WTC11 (cell line): Measurements from ENCODE around the gene GDPD4. TPM values are rescaled to one million over a fixed set of nuclear protein-coding genes. Genes with fewer than 3 reads are reported as not detected.

Experiments
- ATAC-seq: fragments of 200-7000 bp; cut with Tn5 transposase; 2 replicates; pipeline ENCODE4 v1.10.0; 2021; ENCODE audit warnings: mild to moderate bottlenecking, moderate library complexity
- CTCF ChIA-PET: fragments of 300-600 bp; sonication (Branson Sonifier 250); formaldehyde crosslinking; loops from one replicate; lab custom pipeline; 2021; ENCODE audit warnings: antibody characterized with exemption; lab: Charles Lee
- POLR2A ChIA-PET: fragments of 350-600 bp; sonication (Branson Sonifier 250); formaldehyde crosslinking; loops from one replicate; lab custom pipeline; 2021; ENCODE audit warnings: antibody characterized with exemption; lab: Charles Lee
- DNase-seq: peaks from one replicate; pipeline ENCODE4 v3.0.0; 2021; ENCODE audit warnings: low spot score
- H3K27ac Mint-ChIP-seq: 2 replicates; pipeline ENCODE4 v1.8.0; 2021; ENCODE audit warnings: mixed read lengths
- H3K27me3 Mint-ChIP-seq: 2 replicates; pipeline ENCODE4 v1.8.0; 2021; ENCODE audit warnings: low read depth, mild to moderate bottlenecking, moderate library complexity, mixed read lengths
- H3K36me3 Mint-ChIP-seq: 2 replicates; pipeline ENCODE4 v1.8.0; 2021; ENCODE audit warnings: mixed read lengths
- H3K4me1 Mint-ChIP-seq: 2 replicates; pipeline ENCODE4 v1.8.0; 2022; ENCODE audit warnings: mixed read lengths
- H3K4me3 Mint-ChIP-seq: 2 replicates; pipeline ENCODE4 v1.8.0; 2021; ENCODE audit warnings: mild to moderate bottlenecking, moderate library complexity, mixed read lengths
- H3K9me3 Mint-ChIP-seq: 2 replicates; pipeline ENCODE4 v1.8.0; 2021; ENCODE audit warnings: mixed read lengths
- ATF1 ChIP-seq: sonication (generic); formaldehyde crosslinking; IDR thresholded peaks from 2 replicates; pipeline ENCODE4 v1.8.1; 2023; ENCODE audit warnings: mild to moderate bottlenecking, moderate library complexity, missing genetic modification reagents
- ATF6 ChIP-seq: sonication (generic); formaldehyde crosslinking; IDR thresholded peaks from 2 replicates; pipeline ENCODE4 v1.8.1; 2023; ENCODE audit warnings: mild to moderate bottlenecking, missing genetic modification reagents
- CREB1 ChIP-seq: sonication (generic); formaldehyde crosslinking; IDR thresholded peaks from 2 replicates; pipeline ENCODE4 v1.8.0; 2023; ENCODE audit warnings: mild to moderate bottlenecking, missing genetic modification reagents
- CREM ChIP-seq: sonication (generic); formaldehyde crosslinking; IDR thresholded peaks from 2 replicates; pipeline ENCODE4 v1.8.1; 2022; ENCODE audit warnings: mild to moderate bottlenecking, missing genetic modification reagents, moderate library complexity
- ELF4 ChIP-seq: sonication (generic); formaldehyde crosslinking; IDR thresholded peaks from 2 replicates; pipeline ENCODE4 v1.8.1; 2022; ENCODE audit warnings: low read depth, mild to moderate bottlenecking, moderate library complexity, missing genetic modification reagents
- EMX1 ChIP-seq: fragments of 250-450 bp; sonication (Bioruptor Pico); IDR thresholded peaks from 2 replicates; pipeline ENCODE4 v1.8.0; 2021; ENCODE audit warnings: mild to moderate bottlenecking
- FOXJ3 ChIP-seq: sonication (generic); formaldehyde crosslinking; IDR thresholded peaks from 2 replicates; pipeline ENCODE4 v1.9.0; 2021; ENCODE audit warnings: missing genetic modification reagents, mild to moderate bottlenecking, borderline replicate concordance
- FOXK1 ChIP-seq: sonication (generic); formaldehyde crosslinking; IDR thresholded peaks from 2 replicates; pipeline ENCODE4 v1.8.0; 2022; ENCODE audit warnings: mild to moderate bottlenecking, moderate library complexity, missing genetic modification reagents
- GRHL2 ChIP-seq: fragments of 250-450 bp; sonication (Bioruptor Pico); IDR thresholded peaks from 2 replicates; pipeline ENCODE4 v1.8.0; 2022; ENCODE audit warnings: mild to moderate bottlenecking, moderate library complexity; ENCODE audit not compliant: insufficient replicate concordance, severe bottlenecking
- IRF2 ChIP-seq: sonication (generic); formaldehyde crosslinking; IDR thresholded peaks from 2 replicates; pipeline ENCODE4 v1.8.0; 2022; ENCODE audit warnings: low read depth, missing genetic modification reagents, borderline replicate concordance
- JAZF1 ChIP-seq: fragments of 250-450 bp; sonication (Bioruptor Pico); IDR thresholded peaks from 2 replicates; pipeline ENCODE4 v1.9.0; 2021; ENCODE audit warnings: moderate library complexity, mild to moderate bottlenecking, inconsistent platforms
- KAT7 ChIP-seq: sonication (generic); formaldehyde crosslinking; IDR thresholded peaks from 2 replicates; pipeline ENCODE4 v1.8.1; 2023; ENCODE audit warnings: missing genetic modification reagents, mild to moderate bottlenecking, borderline replicate concordance
- MXD4 ChIP-seq: fragments of 250-450 bp; sonication (Bioruptor Pico); IDR thresholded peaks from 2 replicates; pipeline ENCODE4 v1.8.0; 2021; ENCODE audit warnings: mild to moderate bottlenecking, moderate library complexity, borderline replicate concordance
- NFE2L1 ChIP-seq: sonication (generic); formaldehyde crosslinking; IDR thresholded peaks from 2 replicates; pipeline ENCODE4 v1.8.1; 2023; ENCODE audit warnings: missing genetic modification reagents
- NR2C2 ChIP-seq: sonication (generic); formaldehyde crosslinking; IDR thresholded peaks from 2 replicates; pipeline ENCODE4 v1.8.0; 2022; ENCODE audit warnings: mild to moderate bottlenecking, missing genetic modification reagents
- PRRX2 ChIP-seq: fragments of 250-450 bp; sonication (Bioruptor Pico); IDR thresholded peaks from 2 replicates; pipeline ENCODE4 v1.8.0; 2021; ENCODE audit warnings: mild to moderate bottlenecking
- RELA ChIP-seq: sonication (generic); formaldehyde crosslinking; IDR thresholded peaks from 2 replicates; pipeline ENCODE4 v1.8.1; 2022; ENCODE audit warnings: missing genetic modification reagents, mild to moderate bottlenecking, borderline replicate concordance
- SMAD4 ChIP-seq: sonication (generic); formaldehyde crosslinking; IDR thresholded peaks from 2 replicates; pipeline ENCODE4 v1.8.0; 2022; ENCODE audit warnings: mild to moderate bottlenecking, missing genetic modification reagents
- SOX15 ChIP-seq: fragments of 250-450 bp; sonication (Bioruptor Pico); IDR thresholded peaks from 2 replicates; pipeline ENCODE4 v1.9.0; 2021; ENCODE audit warnings: mild to moderate bottlenecking
- ZMAT4 ChIP-seq: fragments of 250-450 bp; sonication (Bioruptor Pico); IDR thresholded peaks from 2 replicates; pipeline ENCODE4 v1.9.0; 2021; ENCODE audit warnings: mild to moderate bottlenecking
- ZNF232 ChIP-seq: sonication (generic); formaldehyde crosslinking; IDR thresholded peaks from 2 replicates; pipeline ENCODE4 v1.8.0; 2022; ENCODE audit warnings: mild to moderate bottlenecking, missing genetic modification reagents
- ZNF317 ChIP-seq: sonication (generic); formaldehyde crosslinking; IDR thresholded peaks from 2 replicates; pipeline ENCODE4 v1.8.1; 2023; ENCODE audit warnings: low read depth, mild to moderate bottlenecking, moderate library complexity, missing genetic modification reagents, borderline replicate concordance
- ZNF425 ChIP-seq: fragments of 250-450 bp; sonication (Bioruptor Pico); conservative IDR thresholded peaks from 2 replicates; pipeline ENCODE4 v1.9.0; 2021; ENCODE audit warnings: mild to moderate bottlenecking
- total RNA-seq: library from RNA; stranded (reverse); gene quantifications from 3 replicates; pipeline ENCODE4 v1.2.3, GENCODE V29; 2021
- TF ChIP-seq, protein P1 (sequence below): sonication (generic); formaldehyde crosslinking; conservative IDR thresholded peaks from 2 replicates; pipeline ENCODE4 v1.8.1; 2023; ENCODE audit warnings: mild to moderate bottlenecking, low read depth, missing genetic modification reagents, moderate library complexity
- TF ChIP-seq, protein P2 (sequence below): sonication (generic); formaldehyde crosslinking; IDR thresholded peaks from 2 replicates; pipeline ENCODE4 v1.8.1; 2022; ENCODE audit warnings: low read depth, missing genetic modification reagents, borderline replicate concordance

GDPD4 gene
- total RNA-seq, 1 experiment from 2014 or later, result not detected

DNA sequence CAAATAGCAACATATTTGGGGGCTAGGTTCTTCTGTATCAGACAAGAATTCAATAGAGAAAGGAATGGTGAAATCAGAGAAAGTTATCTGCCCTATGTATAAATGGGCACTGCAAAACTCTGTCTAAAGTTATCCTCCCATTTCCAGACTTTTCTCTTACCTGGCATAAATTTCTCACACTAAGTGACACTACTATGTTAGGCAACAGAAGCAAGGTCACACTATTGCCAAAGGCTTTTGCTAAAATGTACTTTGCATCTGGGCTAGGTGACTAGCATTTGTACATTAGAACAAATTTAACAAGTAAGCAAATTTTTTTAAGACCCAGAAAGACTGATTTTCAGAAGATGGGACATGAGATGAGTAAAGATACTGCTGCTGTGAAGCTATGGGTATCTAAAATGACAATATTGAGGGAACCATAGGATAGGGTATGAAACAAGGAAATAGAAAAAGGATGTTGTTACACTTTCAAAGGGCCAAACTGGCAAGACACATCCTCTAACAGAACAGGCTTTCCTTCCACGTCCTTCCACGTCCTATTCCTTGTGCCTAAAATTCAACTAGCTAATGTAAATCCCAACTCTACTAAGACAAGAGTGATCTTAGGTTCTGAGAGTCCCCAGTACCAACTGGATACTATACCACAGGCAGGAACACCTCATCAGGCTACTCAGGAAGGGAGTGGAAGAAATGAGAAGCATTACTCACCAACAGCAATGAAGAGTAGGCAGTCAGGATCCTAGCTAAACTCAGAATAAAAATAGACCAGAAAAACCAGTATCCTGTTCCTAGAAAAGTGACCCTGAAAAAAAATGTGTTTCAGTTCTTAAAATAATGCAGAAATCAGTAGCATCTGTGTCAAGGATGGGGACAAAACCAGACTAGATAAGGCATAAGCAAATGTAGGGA, 22.6 kb downstream of the GDPD4 start:
- no peak for DNase-seq
- 0 out of 2 replicates have a peak, but pooled peaks cover 4% of the 10 kb centered on the region for H3K9me3 Mint-ChIP-seq
- no peaks in the 10 kb centered on the region for H3K36me3 Mint-ChIP-seq
- ChIA-PET POLR2A (no interaction called here), CTCF (no interaction called here)
- TF ChIP-seq NFE2L1 (CRISPR knock-in tag), result no peak
- no peak for TF ChIP-seq JAZF1 (CRISPR knock-in tag)
- TF ChIP-seq ATF1 (CRISPR knock-in tag), result no peak
- TF ChIP-seq MXD4 (CRISPR knock-in tag), result no peak
- no peak for TF ChIP-seq SOX15
- no peak for TF ChIP-seq RELA
- ATAC-seq, result no peak
- H3K27ac Mint-ChIP-seq, result no peak overlapping the region
- no peaks in the 10 kb centered on the region for H3K27me3 Mint-ChIP-seq
- H3K4me3 Mint-ChIP-seq, result no peak overlapping the region
- H3K4me1 Mint-ChIP-seq, result no peaks in the 10 kb centered on the region

DNA sequence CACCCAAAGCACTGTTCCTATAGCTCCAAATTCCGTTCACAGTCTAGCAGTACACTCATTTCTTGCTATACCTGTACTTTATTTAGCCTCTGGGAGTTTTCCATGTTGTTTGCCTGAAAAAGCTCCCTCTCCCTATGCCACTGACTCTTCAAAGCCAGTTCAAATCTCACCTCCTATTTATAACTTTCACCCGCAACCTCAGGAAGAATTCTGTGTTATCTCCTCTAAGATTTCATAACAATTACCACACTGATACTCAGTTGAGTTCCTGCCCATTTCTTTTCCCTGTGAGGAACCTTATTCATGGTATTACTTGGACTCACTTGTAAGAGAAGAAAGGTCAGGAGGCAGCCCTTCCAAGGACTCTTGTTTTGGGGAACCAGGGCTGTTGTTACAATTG, 25.2 kb downstream of the GDPD4 start:
- H3K36me3 Mint-ChIP-seq, result no peaks in the 10 kb centered on the region
- H3K27ac Mint-ChIP-seq, result no peak overlapping the region
- TF ChIP-seq CREM (no peak), NR2C2 (no peak), ATF1 (CRISPR knock-in tag) (no peak), KAT7 (CRISPR knock-in tag) (no peak), FOXJ3 (no peak)
- H3K4me1 Mint-ChIP-seq, result no peaks in the 10 kb centered on the region
- H3K4me3 Mint-ChIP-seq, result no peak overlapping the region
- CTCF ChIA-PET, result no interaction called here
- ATAC-seq, result no peak
- DNase-seq, result no peak
- 0 out of 2 replicates have a peak, but pooled peaks cover 4% of the 10 kb centered on the region for H3K9me3 Mint-ChIP-seq
- POLR2A ChIA-PET, result no interaction called here
- no peaks in the 10 kb centered on the region for H3K27me3 Mint-ChIP-seq

- H3K9me3 Mint-ChIP-seq, result no peaks in the 10 kb centered on the region
- H3K36me3 Mint-ChIP-seq, result no peaks in the 10 kb centered on the region
- no peak overlapping the region for H3K27ac Mint-ChIP-seq
- DNase-seq, result no peak
- no peaks in the 10 kb centered on the region for H3K27me3 Mint-ChIP-seq
- POLR2A ChIA-PET, result no interaction called here
- H3K4me1 Mint-ChIP-seq, result no peaks in the 10 kb centered on the region
- ATAC-seq, result no peak
- H3K4me3 Mint-ChIP-seq, result no peak overlapping the region
- CTCF ChIA-PET, result no interaction called here
- TF ChIP-seq IRF2 (CRISPR knock-in tag) (no peak), ATF6 (CRISPR knock-in tag) (no peak), ZMAT4 (CRISPR knock-in tag) (no peak), EMX1 (no peak), ELF4 (CRISPR knock-in tag) (no peak), SMAD4 (CRISPR knock-in tag) (no peak), ZNF317 (CRISPR knock-in tag) (no peak), ZNF425 (no peak), FOXK1 (no peak), GRHL2 (CRISPR knock-in tag) (no peak), CREB1 (CRISPR knock-in tag) (no peak), PRRX2 (CRISPR knock-in tag) (no peak), ZNF232 (CRISPR knock-in tag) (no peak)
- TF ChIP-seq, protein P1, sequence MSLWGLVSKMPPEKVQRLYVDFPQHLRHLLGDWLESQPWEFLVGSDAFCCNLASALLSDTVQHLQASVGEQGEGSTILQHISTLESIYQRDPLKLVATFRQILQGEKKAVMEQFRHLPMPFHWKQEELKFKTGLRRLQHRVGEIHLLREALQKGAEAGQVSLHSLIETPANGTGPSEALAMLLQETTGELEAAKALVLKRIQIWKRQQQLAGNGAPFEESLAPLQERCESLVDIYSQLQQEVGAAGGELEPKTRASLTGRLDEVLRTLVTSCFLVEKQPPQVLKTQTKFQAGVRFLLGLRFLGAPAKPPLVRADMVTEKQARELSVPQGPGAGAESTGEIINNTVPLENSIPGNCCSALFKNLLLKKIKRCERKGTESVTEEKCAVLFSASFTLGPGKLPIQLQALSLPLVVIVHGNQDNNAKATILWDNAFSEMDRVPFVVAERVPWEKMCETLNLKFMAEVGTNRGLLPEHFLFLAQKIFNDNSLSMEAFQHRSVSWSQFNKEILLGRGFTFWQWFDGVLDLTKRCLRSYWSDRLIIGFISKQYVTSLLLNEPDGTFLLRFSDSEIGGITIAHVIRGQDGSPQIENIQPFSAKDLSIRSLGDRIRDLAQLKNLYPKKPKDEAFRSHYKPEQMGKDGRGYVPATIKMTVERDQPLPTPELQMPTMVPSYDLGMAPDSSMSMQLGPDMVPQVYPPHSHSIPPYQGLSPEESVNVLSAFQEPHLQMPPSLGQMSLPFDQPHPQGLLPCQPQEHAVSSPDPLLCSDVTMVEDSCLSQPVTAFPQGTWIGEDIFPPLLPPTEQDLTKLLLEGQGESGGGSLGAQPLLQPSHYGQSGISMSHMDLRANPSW (CRISPR knock-in tag), result no peak
- TF ChIP-seq, protein P2, sequence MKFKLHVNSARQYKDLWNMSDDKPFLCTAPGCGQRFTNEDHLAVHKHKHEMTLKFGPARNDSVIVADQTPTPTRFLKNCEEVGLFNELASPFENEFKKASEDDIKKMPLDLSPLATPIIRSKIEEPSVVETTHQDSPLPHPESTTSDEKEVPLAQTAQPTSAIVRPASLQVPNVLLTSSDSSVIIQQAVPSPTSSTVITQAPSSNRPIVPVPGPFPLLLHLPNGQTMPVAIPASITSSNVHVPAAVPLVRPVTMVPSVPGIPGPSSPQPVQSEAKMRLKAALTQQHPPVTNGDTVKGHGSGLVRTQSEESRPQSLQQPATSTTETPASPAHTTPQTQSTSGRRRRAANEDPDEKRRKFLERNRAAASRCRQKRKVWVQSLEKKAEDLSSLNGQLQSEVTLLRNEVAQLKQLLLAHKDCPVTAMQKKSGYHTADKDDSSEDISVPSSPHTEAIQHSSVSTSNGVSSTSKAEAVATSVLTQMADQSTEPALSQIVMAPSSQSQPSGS, result no peak
Measured at GRCh38 chr11:77270921-77271320, 30.6 kb downstream of the GDPD4 start.
